Measurements from ENCODE around the gene UNKL. TPM values are rescaled to one million over a fixed set of nuclear protein-coding genes. Genes with fewer than 3 reads are reported as not detected.

UNKL gene
- total and polyA plus RNA-seq, 2 of the 8 experiments (the other 6 are each of a cell fraction or from before 2014, with no cell fraction given): 25.1 to 31.8 TPM

- no peak for TF ChIP-seq CHD7 (IDR thresholded peaks at IDR 0.05; ENCODE audit: insufficient replicate concordance, low read length)
- no peak for TF ChIP-seq JUN (IDR thresholded peaks at IDR 0.05; ENCODE audit: low read depth, low read length)
- TF ChIP-seq BCL11A (IDR thresholded peaks at IDR 0.05; ENCODE audit: low read depth in 2 of 2, low read length in 2 of 2): no peak
Observed at GRCh38 chr16:1429631-1430030, 15.1 kb upstream of the UNKL start (continued).
